GM12891 (cell line): ENCODE results near the gene SORCS2.

ENCODE experiments used
- POLR2A ChIP-seq: IDR thresholded peaks from 2 replicates; pipeline ENCODE4 v1.6.1; 2011; ENCODE audit warnings: low read depth, low read length, control low read depth
- TAF1 ChIP-seq: IDR thresholded peaks from 2 replicates; pipeline ENCODE4 v1.6.1; 2011; ENCODE audit warnings: low read depth, low read length, control low read depth

- TF ChIP-seq POLR2A = no peak
- TF ChIP-seq TAF1 = no peak
Measured at GRCh38 chr4:7415927-7416686, 223.8 kb downstream of the SORCS2 start.
